GM12878 (cell line): ENCODE data around the gene ZNF410. TPM values are rescaled to one million over a fixed set of nuclear protein-coding genes. Genes with fewer than 3 reads are reported as not detected.

Experiments
- ATAC-seq: fragments of 200-7000 bp; cut with Tn5 transposase; 3 replicates; pipeline ENCODE4 v1.9.1; 2020; ENCODE audit warnings: mild to moderate bottlenecking, moderate library complexity
- BruUV-seq: library from RNA; stranded (reverse); fragments of 400-500 nt; replicated peaks from 2 replicates; lab custom pipeline; 2021; lab: Mats Ljungman, UMichigan
- CTCF ChIA-PET: fragments of 300-600 bp; sonication (Branson Sonifier 250); formaldehyde crosslinking; extraction: SDS; loops from one replicate; lab custom pipeline; 2021; ENCODE audit warnings: inconsistent platforms; lab: Yijun Ruan, JAX
- POLR2A ChIA-PET: fragments of 350-600 bp; formaldehyde crosslinking; extraction: SDS; loops from one replicate; lab custom pipeline; 2021; ENCODE audit warnings: inconsistent platforms; lab: Charles Lee
- RAD21 ChIA-PET: fragments of 300-600 bp; sonication (Branson Sonifier 250); formaldehyde crosslinking; loops from one replicate; lab custom pipeline; 2023; ENCODE audit warnings: antibody characterized with exemption; ENCODE audit not compliant: unreplicated experiment; lab: Charles Lee
- SMC1A ChIA-PET: fragments of 300-600 bp; sonication (Branson Sonifier 250); formaldehyde crosslinking; loops from one replicate; lab custom pipeline; 2023; ENCODE audit not compliant: unreplicated experiment, uncharacterized antibody; lab: Charles Lee
- DNase-seq: peaks from one replicate; pipeline ENCODE4 v3.0.0-alpha.2; 2011; ENCODE audit warnings: low read depth, low spot score
- FAIRE-seq: peaks from 3 replicates; lab custom pipeline; 2011; peaks lifted over from hg19 to GRCh38; lab: Jason Lieb, UNC
- H2AFZ ChIP-seq: 2 replicates; pipeline ENCODE4 v1.6.0; 2011; ENCODE audit warnings: low read depth, low read length, control low read depth; ENCODE audit not compliant: control insufficient read depth
- H3K27ac ChIP-seq: 2 replicates; pipeline ENCODE4 v1.5.1; 2011; ENCODE audit warnings: control low read depth; ENCODE audit not compliant: control insufficient read depth, insufficient read depth
- H3K27me3 ChIP-seq, 2 experiments: replicated peaks in 1 of 2; 2 replicates each; pipeline versions ENCODE4 v1.6.0 to v1.6.1; 2011; ENCODE audit warnings: low read length in 1 of 2; ENCODE audit not compliant: control insufficient read depth in 2 of 2, insufficient read depth in 2 of 2
- H3K36me3 ChIP-seq, 2 experiments: 2 replicates each; pipeline ENCODE4 v1.5.1; 2011; ENCODE audit warnings: low read length in 1 of 2; ENCODE audit not compliant: control insufficient read depth in 2 of 2, insufficient read depth in 2 of 2
- H3K4me1 ChIP-seq: 2 replicates; pipeline ENCODE4 v1.6.1; 2011; ENCODE audit warnings: mild to moderate bottlenecking, low read length, moderate library complexity, mixed read lengths; ENCODE audit not compliant: control insufficient read depth, insufficient read depth
- H3K4me2 ChIP-seq: 2 replicates; pipeline ENCODE4 v1.6.0; 2011; ENCODE audit warnings: control low read depth; ENCODE audit not compliant: control insufficient read depth, insufficient read depth
- H3K4me3 ChIP-seq: fragments of 200-600 bp; sonication (generic); 2 replicates; pipeline ENCODE4 v1.5.1; 2016
- H3K79me2 ChIP-seq: 2 replicates; pipeline ENCODE4 v1.6.0; 2011; ENCODE audit warnings: low read length; ENCODE audit not compliant: control insufficient read depth, insufficient read depth
- H3K9ac ChIP-seq: 2 replicates; pipeline ENCODE4 v1.8.0; 2011; ENCODE audit warnings: low read length, control low read depth, mixed read lengths; ENCODE audit not compliant: control insufficient read depth, insufficient read depth
- H3K9me3 ChIP-seq: replicated peaks from 3 replicates; pipeline ENCODE4 v1.5.1; 2011; ENCODE audit warnings: mild to moderate bottlenecking, low read length; ENCODE audit not compliant: control insufficient read depth, insufficient read depth
- H4K20me1 ChIP-seq: 2 replicates; pipeline ENCODE4 v1.6.0; 2011; ENCODE audit not compliant: control insufficient read depth, insufficient read depth
- BACH1 ChIP-seq: fragments of 450-650 bp; IDR thresholded peaks from 2 replicates; pipeline ENCODE4 v1.6.1; 2017; ENCODE audit warnings: mild to moderate bottlenecking, borderline replicate concordance
- FOXK2 ChIP-seq: fragments of 450-650 bp; IDR thresholded peaks from 2 replicates; pipeline ENCODE4 v1.6.1; 2017; ENCODE audit warnings: mild to moderate bottlenecking, moderate library complexity
- MAX ChIP-seq: IDR thresholded peaks from 2 replicates; pipeline ENCODE4 v1.6.1; 2012; ENCODE audit warnings: low read depth, low read length, improper control_type of control experiment
- MEF2A ChIP-seq: IDR thresholded peaks from 2 replicates; pipeline ENCODE4 v1.6.1; 2011; ENCODE audit warnings: low read depth, mild to moderate bottlenecking, low read length, moderate library complexity; ENCODE audit not compliant: insufficient read depth
- MTA2 ChIP-seq: fragments of 450-650 bp; IDR thresholded peaks from 2 replicates; pipeline ENCODE4 v1.6.1; 2016; ENCODE audit warnings: low read depth, mild to moderate bottlenecking, moderate library complexity
- MXI1 ChIP-seq: fragments of 150-350 bp; IDR thresholded peaks from 2 replicates; pipeline ENCODE4 v1.6.1; 2011; ENCODE audit warnings: low read depth, mild to moderate bottlenecking, inconsistent platforms, low read length, improper control_type of control experiment
- NFXL1 ChIP-seq: fragments of 450-650 bp; IDR thresholded peaks from 2 replicates; pipeline ENCODE4 v1.6.1; 2017; ENCODE audit warnings: antibody characterized with exemption, mild to moderate bottlenecking, borderline replicate concordance
- NR2F1 ChIP-seq: fragments of 450-650 bp; conservative IDR thresholded peaks from 2 replicates; pipeline ENCODE4 v1.6.1; 2017; ENCODE audit warnings: mild to moderate bottlenecking
- PKNOX1 ChIP-seq: fragments of 450-650 bp; IDR thresholded peaks from 2 replicates; pipeline ENCODE4 v1.6.1; 2016; ENCODE audit warnings: mild to moderate bottlenecking
- REST ChIP-seq: IDR thresholded peaks from 2 replicates; pipeline ENCODE4 v1.6.1; 2012; ENCODE audit warnings: mild to moderate bottlenecking, low read depth, low read length
- TARDBP ChIP-seq: IDR thresholded peaks from 2 replicates; pipeline ENCODE4 v1.6.1; 2016; ENCODE audit warnings: borderline replicate concordance
- TCF12 ChIP-seq: IDR thresholded peaks from 2 replicates; pipeline ENCODE4 v1.6.1; 2011; ENCODE audit warnings: low read depth, mild to moderate bottlenecking, low read length
- ZNF384 ChIP-seq: IDR thresholded peaks from 2 replicates; pipeline ENCODE4 v1.6.1; 2012; ENCODE audit warnings: low read depth, mild to moderate bottlenecking, low read length, improper control_type of control experiment, borderline replicate concordance
- ZNF687 ChIP-seq: fragments of 450-650 bp; IDR thresholded peaks from 2 replicates; pipeline ENCODE4 v1.6.1; 2017; ENCODE audit warnings: mild to moderate bottlenecking, moderate library complexity
- WGBS: methylation state at CpG from one replicate; pipeline ENCODE4 v1.1.6; 2016; ENCODE audit warnings: low lambda C conversion rate; ENCODE audit not compliant: insufficient replicate concordance, insufficient coverage; ENCODE audit errors: missing lambda C conversion rate; 5-methylcytosine and 5-hydroxymethylcytosine counted together
- in situ Hi-C: fragments of 300-500 bp; cut with MboI; formaldehyde crosslinking; loops from 9 replicates; pipeline ENCODE4 v1.14.3; 2018; ENCODE audit warnings: mixed read lengths
- intact Hi-C: fragments of 100-400 bp; cut with micrococcal nuclease; formaldehyde crosslinking; loops from one replicate; pipeline ENCODE4 v1.14.2; 2022; ENCODE audit not compliant: unreplicated experiment
- polyA plus RNA-seq, 11 experiments: library from polyadenylated mRNA; depleted of rRNA in 4 of 11; unstranded in 6 of 11; stranded (reverse) in 5 of 11; fragments of >200 nt; fragmentation: Nextera tagmentation in 4 of 11; fragmentation: Illumina TruSeq in 1 of 11; extraction: Ambion mirVana in 4 of 11; extraction: Trizol in 1 of 11; gene quantifications; 1 replicate in 1 of 11; 2 replicates in 10 of 11; pipeline versions ENCODE4 v1.2.1 to v1.2.3, GENCODE V29; 2011 to 2016; ENCODE audit warnings: inconsistent platforms in 2 of 11, missing spikeins in 2 of 11, low read depth in 1 of 11
- total RNA-seq, 4 experiments: library from RNA; depleted of rRNA in 3 of 4; stranded (reverse); fragments of >200 nt in 3 of 4; fragmentation: Illumina TruSeq in 1 of 4; extraction: Trizol in 1 of 4; gene quantifications; 2 replicates each; pipeline versions ENCODE4 v1.2.1 to v1.2.3, GENCODE V29; 2013 to 2021

ZNF410 gene
- total and polyA plus RNA-seq, 10 of the 15 experiments (the other 5 are each of a cell fraction or from before 2014, with no cell fraction given): 31.2 to 56.6 (median 47.7) TPM

- Histone ChIP-seq H3K9me3 (no peaks in the 10 kb centered on the region), H3K4me3 (peak overlapping the region; percentile 91; the same call in 1 of the 2 replicates), H3K79me2 (peaks cover 45% of the 10 kb centered on the region), H3K27ac (peak overlapping the region; percentile 83), H3K4me2 (peak overlapping the region; percentile 79), H3K27me3 (no peaks in the 10 kb centered on the region), H3K4me1 (peaks cover 11% of the 10 kb centered on the region), H3K36me3 (no peaks in the 10 kb centered on the region), H3K9ac (peak overlapping the region; percentile 19; the same call in 1 of the 2 replicates), H4K20me1 (no peaks in the 10 kb centered on the region), H2AFZ (no peak overlapping the region)
- TF ChIP-seq MTA2: no peak
- TF ChIP-seq MEF2A: peak; percentile 81; the same call in 1 of the 2 replicates
- no peak for TF ChIP-seq MAX
- no peak for TF ChIP-seq TCF12
- 0 out of 2 replicates have a peak, but pooled peaks have one; percentile 43 for TF ChIP-seq NR2F1
- TF ChIP-seq MXI1: no peak
- no peak for TF ChIP-seq REST
- peak; percentile 92 for TF ChIP-seq PKNOX1
- no peak for TF ChIP-seq FOXK2
- TF ChIP-seq TARDBP: no peak
- no peak for TF ChIP-seq ZNF384
- TF ChIP-seq BACH1: no peak
- TF ChIP-seq NFXL1: no peak
- no peak for TF ChIP-seq ZNF687
- in situ Hi-C loops: no loop called here
- CTCF ChIA-PET: no interaction called here
- ATAC-seq (no peak), FAIRE-seq (no peak), DNase-seq (no peak)
- intact Hi-C loops: loop anchor here (5.0 kb wide), 1 partner anchor 157 kb away; no protein-coding TSS in a partner anchor
- RAD21 ChIA-PET: interaction anchor here (1.0 kb wide), 1 partner anchor 55 kb away, joined by 3 read pairs; no protein-coding TSS in a partner anchor
- BruUV-seq: no TSS peak
- 6% methylated on average over 8 of the region's 8 CpGs for WGBS
- POLR2A ChIA-PET: no interaction called here
- SMC1A ChIA-PET: interaction anchor here (1.2 kb wide), 1 partner anchor 17 kb away, joined by 3 read pairs; no protein-coding TSS in a partner anchor
These were observed 2.0 kb upstream of the ZNF410 start for GRCh38 chr14:73884438-73885190.
